HG03520 (cell line): Measurements from ENCODE around the gene NOS3.
"Not testable (repeated sequence)": the region's sequence is repeated elsewhere in the genome, so short reads cannot be mapped to it uniquely, and the experiment has no call there.

Experiments used
- ATAC-seq: cut with Tn5 transposase; IDR thresholded peaks from one replicate; pipeline ENCODE4 v1.9.1; 2021; ENCODE audit warnings: mild to moderate bottlenecking, moderate library complexity; ENCODE audit not compliant: unreplicated experiment

The NOS3 gene

DNA sequence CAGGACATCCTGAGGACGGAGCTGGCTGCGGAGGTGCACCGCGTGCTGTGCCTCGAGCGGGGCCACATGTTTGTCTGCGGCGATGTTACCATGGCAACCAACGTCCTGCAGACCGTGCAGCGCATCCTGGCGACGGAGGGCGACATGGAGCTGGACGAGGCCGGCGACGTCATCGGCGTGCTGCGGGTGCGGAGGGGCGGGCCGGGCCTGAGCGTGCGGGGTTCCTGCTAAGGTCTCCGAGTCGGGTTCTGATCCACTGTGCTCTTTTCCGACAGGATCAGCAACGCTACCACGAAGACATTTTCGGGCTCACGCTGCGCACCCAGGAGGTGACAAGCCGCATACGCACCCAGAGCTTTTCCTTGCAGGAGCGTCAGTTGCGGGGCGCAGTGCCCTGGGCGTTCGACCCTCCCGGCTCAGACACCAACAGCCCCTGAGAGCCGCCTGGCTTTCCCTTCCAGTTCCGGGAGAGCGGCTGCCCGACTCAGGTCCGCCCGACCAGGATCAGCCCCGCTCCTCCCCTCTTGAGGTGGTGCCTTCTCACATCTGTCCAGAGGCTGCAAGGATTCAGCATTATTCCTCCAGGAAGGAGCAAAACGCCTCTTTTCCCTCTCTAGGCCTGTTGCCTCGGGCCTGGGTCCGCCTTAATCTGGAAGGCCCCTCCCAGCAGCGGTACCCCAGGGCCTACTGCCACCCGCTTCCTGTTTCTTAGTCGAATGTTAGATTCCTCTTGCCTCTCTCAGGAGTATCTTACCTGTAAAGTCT, 23.1 kb downstream of the NOS3 start:
- ATAC-seq, result no peak

- no peak for ATAC-seq
These were observed 24.1 kb downstream of the NOS3 start for GRCh38 chr7:151014950-151015349.

- ATAC-seq, result no peak
These were observed 25.1 kb downstream of the NOS3 start for GRCh38 chr7:151015967-151016366.

GRCh38 chr7:151016505-151016904, 25.7 kb downstream of the NOS3 start:
- ATAC-seq, result no peak

- ATAC-seq, result no peak
These were observed 26.1 kb downstream of the NOS3 start for GRCh38 chr7:151016942-151017341.

DNA sequence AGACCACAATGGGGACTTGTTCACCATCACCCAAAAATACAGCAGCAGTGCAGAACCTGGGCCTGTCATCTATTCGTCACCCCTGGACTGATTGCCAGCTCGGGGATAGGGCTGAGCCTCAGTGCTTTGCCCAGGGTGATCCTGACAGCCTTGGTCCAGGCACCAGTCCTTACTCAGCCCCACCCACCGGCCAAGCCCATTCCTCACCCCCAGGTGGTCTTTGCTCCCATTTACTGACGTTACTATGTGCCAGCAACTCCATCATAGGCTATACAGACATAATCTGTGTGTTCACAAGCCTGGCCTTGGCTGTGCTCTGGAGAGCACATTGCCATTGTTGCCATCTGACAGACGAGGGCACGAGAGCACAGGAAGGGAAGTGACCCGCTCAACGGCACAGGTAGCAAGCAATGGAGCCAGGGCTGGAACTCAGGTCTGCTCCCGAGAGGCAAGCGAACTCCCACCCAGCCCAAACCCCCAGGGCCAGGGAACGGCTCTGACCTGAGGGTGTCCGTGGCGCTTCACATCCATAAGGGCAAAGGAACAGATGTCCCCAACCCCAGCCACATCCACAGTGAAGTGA, 26.6 kb downstream of the NOS3 start:
- no peak for ATAC-seq

DNA sequence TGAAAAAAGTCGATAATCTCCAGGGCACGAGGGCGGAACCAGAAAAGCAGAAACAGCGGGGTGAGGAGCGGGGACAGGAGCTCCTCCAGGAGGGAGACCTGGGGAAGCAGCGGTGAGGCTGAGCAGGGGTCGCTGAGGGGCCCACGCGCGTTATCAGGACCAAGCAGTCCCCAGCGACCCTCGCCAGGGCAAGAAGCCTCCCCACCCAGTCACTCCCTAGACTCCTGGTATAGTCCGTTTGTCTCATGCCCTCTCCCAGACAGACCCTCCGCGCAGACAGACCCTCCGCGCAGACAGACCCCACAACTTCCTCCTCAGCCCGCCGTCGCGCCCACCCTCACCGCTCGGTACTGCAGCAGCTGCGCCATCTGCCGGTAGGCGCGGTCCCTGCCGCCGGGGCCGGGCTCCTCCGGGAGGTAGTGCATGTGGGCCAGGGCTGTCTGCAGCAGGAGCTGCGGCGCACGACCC, 27.2 kb downstream of the NOS3 start:
- no peak for ATAC-seq

DNA sequence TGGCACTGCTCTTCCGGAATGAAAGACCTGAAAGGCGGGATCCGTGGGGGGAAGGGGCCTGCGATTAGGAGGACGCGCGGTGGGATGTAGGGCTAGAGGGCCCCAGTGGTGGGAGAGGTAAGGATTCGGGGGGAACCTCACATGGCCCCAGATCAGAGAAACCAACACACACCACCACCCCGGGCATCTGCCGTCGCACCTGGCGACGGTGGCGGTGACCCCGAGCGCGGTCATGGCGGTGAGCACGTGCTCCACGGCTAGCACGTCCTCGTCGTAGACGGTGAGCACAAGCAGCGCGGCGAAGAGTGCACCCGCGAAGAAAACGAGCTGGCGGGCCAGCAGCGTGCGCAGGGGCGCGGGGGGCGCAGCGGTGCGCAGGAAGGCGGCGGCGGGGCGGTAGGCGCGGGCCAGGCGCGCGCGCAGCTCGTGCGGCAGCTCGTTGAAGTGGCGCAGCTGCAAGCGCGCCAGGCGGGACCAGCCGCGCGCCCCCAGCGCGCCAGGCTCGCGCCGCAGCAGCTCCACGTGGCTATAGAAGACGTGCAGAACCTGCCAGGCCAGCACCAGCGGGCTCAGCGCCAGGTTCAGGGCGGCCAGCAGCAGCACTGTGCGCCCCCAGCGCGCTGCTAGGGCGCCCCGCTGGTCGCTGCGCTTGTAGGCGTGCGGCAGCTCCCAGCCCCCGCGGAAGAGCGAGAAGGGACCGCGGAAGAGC, 27.8 kb downstream of the NOS3 start:
- no peak for ATAC-seq

DNA sequence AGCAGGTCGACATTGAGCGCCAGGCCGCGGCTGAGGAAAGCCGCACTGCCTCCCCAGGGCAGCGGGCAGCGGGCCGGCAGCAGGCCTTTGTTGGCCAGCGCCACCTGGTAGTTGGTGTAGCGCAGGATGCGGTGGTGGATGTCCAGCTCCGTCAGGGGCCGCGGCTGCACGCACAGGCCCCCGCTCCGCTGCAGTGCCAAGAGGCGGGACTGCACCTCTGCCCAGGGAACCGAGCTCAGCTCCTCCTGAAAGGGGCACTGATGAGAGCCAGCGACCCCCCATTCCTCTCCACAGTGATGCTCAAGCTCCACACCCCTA, 28.3 kb downstream of the NOS3 start:
- ATAC-seq, result no peak

- no peak for ATAC-seq
These were observed 29.4 kb downstream of the NOS3 start for GRCh38 chr7:151020231-151020630.

DNA sequence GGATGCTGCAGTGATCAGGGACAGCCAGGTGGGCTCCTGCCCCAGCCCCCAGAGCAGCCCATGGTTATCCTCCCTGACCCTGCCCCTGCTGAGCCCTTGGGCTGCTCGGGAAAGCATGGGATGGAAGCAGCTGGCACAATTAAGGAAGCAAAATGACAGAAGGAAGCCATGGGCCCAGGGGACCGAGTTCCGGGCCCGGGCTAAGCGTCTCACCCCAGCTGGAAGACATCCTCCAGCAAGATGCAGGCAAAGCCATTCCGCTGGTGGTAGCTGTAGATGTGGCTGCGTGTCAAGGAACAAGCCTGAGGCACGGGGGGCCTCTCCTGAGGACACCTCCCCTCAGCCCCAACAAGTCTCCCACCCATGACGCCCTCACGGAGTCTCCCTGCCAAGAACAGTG, 32.4 kb downstream of the NOS3 start:
- no peak for ATAC-seq

DNA sequence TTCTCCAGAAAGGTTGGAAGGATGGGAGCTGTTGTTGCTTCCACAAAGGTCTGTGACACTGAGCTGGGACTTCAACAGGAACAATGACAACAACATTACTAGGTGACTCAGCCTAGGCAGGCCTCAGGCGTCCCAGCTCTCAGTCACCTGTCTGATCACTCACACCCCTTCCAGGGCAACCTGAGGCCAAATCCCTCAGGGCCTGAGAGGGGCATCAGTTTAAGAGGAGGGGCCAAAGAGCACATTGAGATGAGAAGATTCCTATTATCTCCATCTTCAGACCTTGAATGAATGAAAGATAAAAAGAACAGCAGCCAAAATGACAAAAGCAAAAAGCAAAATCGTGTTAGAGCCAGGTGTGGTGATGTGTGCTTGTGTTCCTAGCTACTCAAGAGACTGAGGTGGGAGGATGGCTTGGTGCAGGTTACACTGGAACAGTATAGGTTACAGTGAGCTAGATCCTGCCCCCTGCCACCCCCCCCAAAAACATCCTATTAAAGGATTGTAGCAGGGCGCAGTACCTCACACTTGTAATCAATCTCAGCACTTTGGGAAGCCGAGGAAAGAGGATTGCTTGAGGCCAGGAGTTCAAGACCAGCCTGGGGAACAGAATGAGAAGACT, 33.7 kb downstream of the NOS3 start, which contains the start of gene ATG9B:
Gene ATG9B, minus strand, starts transcription at position 60 of the 622 bp plus-strand sequence. CDS start 71 bp downstream, outside the sequence.
- no peak for ATAC-seq

DNA sequence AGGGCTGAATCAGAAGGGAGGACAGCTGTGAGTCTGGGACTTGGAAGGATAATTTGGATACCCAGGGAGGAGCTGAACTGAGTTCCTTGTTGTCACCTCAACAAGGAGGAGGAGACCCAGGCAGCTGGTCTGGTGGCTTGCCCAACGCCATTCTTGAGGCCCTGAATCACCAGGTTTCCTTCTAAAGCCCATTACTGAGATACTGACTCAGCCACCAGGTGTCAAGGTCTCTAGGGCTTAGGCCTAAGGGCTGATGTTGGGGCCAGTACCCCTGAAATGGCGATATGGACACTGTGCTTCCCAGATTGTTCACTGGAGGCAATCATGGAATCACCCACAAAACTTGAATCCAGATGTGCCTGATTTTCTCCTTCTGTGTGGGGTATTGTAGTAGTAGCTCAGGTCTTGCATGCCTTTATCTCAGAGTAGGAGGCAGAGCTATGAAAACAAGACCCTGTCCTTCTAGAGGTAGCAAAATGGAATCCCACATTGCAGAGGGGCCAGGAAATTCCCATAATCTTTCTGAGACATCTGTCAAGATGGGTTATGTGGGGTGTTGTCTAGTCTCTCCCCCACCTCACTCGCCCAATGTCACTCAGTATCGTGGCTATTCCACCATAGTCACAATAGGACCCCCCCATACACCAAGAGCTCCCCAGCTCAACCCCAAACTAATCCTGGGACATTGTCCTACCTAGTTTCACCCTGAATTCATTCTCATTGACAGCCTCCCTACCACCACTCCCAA, 35.3 kb downstream of the NOS3 start:
- no peak for ATAC-seq

DNA sequence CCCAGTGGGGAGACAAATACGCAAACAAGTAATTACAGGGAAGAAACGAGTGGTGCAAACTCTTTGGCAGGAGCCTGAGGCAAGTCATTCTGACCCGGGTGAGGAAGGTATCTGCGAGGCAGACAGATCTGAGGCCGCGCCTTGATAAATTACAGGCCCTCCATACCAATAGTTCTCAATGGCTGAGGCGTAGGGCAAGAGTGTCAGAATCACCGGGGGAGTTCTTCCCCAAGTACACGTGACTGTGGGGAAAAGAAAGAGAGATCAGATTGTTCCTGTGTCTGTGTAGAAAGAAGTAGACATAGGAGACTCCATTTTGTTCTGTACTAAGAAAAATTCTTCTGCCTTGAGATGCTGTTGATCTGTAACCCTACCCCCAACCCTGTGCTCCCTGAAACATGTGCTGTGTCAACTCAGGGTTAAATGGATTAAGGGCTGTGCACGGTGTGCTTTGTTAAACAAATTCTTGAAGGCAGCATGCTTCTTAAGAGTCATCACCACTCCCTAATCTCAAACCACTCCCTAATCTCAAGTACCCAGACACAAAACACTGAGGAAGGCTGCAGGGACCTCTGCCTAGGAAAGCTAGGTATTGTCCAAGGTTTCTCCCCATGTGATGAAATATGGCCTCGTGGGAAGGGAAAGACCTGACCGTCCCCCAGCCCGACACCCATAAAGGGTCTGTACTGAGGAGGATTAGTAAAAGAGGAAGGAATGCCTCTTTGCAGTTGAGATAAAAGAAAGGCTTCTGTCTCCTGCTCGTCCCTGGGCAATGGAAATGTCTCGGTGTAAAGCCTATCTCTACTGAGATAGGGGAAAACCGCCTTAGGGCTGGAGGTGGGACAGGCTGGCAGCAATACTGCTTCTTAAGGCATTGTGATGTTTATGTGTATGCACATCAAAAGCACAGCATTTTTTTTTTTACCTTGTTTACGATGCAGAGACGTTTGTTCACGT, 36.2 kb downstream of the NOS3 start:
- ATAC-seq, result not testable (repeated sequence)

DNA sequence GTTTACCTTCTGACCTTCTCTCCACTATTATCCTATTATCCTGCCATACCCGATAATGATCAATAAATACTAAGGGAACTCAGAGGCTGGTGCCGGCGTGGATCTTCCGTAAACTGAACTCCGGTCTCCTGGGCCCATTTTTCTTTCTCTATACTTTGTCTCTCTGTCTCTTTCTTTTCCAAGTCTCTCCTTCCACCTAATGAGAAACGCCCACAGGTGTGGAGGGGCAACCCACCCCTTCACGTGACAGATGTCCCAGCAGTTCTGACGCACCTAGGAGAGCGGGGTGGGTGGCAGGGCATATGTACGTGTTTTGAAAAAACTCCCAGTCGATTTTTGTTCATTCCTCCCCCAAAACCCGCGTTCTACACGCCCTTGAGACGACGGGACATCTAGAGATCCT, 36.9 kb downstream of the NOS3 start:
- not testable (repeated sequence) for ATAC-seq

GRCh38 chr7:151028131-151028947, 37.5 kb downstream of the NOS3 start, which contains the start of gene ABCB8:
Gene ABCB8 (plus strand): TSS chr7:151028450. CDS start chr7:151028516, 66 bp downstream.
- ATAC-seq, result peak; percentile 97

GRCh38 chr7:151028948-151029501, 38.2 kb downstream of the NOS3 start:
- no peak for ATAC-seq

DNA sequence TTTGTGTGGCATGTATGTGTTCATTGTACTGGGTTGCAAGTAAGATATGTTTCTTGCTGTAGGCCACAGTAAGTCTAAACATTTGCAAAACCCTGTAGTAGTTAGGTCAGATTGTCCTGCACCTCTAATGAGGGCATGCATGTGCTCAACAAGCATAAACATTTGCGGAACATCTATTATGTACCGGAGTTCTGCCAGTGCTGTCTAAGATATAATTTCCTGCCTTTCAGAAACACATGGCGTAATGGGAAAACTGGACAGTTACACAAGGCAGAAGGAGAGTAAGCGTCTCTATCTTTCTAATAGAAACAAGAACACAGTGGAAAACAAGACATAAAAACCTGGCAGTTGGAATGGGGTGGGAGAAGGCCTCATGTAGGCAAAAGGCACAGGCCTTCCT, 40.2 kb downstream of the NOS3 start:
- ATAC-seq, result no peak
